Liver (tissue), 9 donors: Measurements from ENCODE around the gene ARMC9. TPM values are rescaled to one million over a fixed set of nuclear protein-coding genes. Genes with fewer than 3 reads are reported as not detected.

Source experiments
- DNase-seq: peaks from one replicate; pipeline ENCODE4 v3.0.0-alpha.2; 2017; ENCODE audit warnings: low spot score
- H3K27ac ChIP-seq, 2 donors: one replicate each; pipeline ENCODE4 v1.7.0; 2013; ENCODE audit warnings: inconsistent platforms in 2 of 2, low read length in 2 of 2, control low read depth in 1 of 2, low read depth in 1 of 2, mild to moderate bottlenecking in 1 of 2
- H3K27me3 ChIP-seq, 4 donors: one replicate each; pipeline versions ENCODE4 v1.6.1 to v1.7.0; 2013; ENCODE audit warnings: low read length in 3 of 4, inconsistent platforms in 1 of 4, mild to moderate bottlenecking in 1 of 4, moderate library complexity in 1 of 4; ENCODE audit not compliant: control insufficient read depth in 4 of 4, insufficient read depth in 4 of 4
- H3K36me3 ChIP-seq, 4 donors: one replicate each; pipeline versions ENCODE4 v1.6.1 to v1.7.0; 2013; ENCODE audit warnings: low read length in 3 of 4, mild to moderate bottlenecking in 3 of 4, low read depth in 1 of 4, moderate library complexity in 1 of 4; ENCODE audit not compliant: control insufficient read depth in 4 of 4, insufficient read depth in 3 of 4
- H3K4me1 ChIP-seq, 4 donors: one replicate each; pipeline versions ENCODE4 v1.6.1 to v1.7.0; 2013; ENCODE audit warnings: low read length in 3 of 4, mild to moderate bottlenecking in 3 of 4, moderate library complexity in 1 of 4; ENCODE audit not compliant: control insufficient read depth in 4 of 4, insufficient read depth in 4 of 4
- H3K4me3 ChIP-seq, 3 donors: one replicate each; pipeline versions ENCODE4 v1.6.1 to v1.7.0; 2013; ENCODE audit warnings: low read length in 3 of 3, control low read depth in 1 of 3, low read depth in 1 of 3, mild to moderate bottlenecking in 1 of 3
- H3K9ac ChIP-seq, 2 donors: one replicate each; pipeline ENCODE4 v1.7.0; 2013; ENCODE audit warnings: low read length in 2 of 2, mild to moderate bottlenecking in 2 of 2, moderate library complexity in 2 of 2, control low read depth in 1 of 2, low read depth in 1 of 2
- H3K9me3 ChIP-seq, 4 donors: one replicate each; pipeline versions ENCODE4 v1.6.1 to v1.7.0; 2013; ENCODE audit warnings: low read length in 3 of 4; ENCODE audit not compliant: control insufficient read depth in 4 of 4
- ATF3 ChIP-seq: IDR thresholded peaks from 2 replicates; pipeline ENCODE4 v1.6.1; 2016; ENCODE audit warnings: antibody characterized with exemption
- CTCF ChIP-seq: fragments of 150-350 bp; IDR thresholded peaks from 2 replicates; pipeline ENCODE4 v1.5.1; 2017; ENCODE audit warnings: improper control_type of control experiment, low read depth, low read length; ENCODE audit not compliant: missing input control
- EGR1 ChIP-seq, 2 donors: IDR thresholded peaks; 2 replicates each; pipeline ENCODE4 v1.6.1; 2016 to 2018; ENCODE audit warnings: antibody characterized with exemption in 2 of 2, low read depth in 2 of 2
- FOXA1 ChIP-seq: IDR thresholded peaks from 2 replicates; pipeline ENCODE4 v1.6.1; 2016; ENCODE audit warnings: antibody characterized with exemption
- FOXA2 ChIP-seq: IDR thresholded peaks from 2 replicates; pipeline ENCODE4 v1.6.1; 2016; ENCODE audit warnings: antibody characterized with exemption
- GABPA ChIP-seq, 2 donors: IDR thresholded peaks in 1 of 2; conservative IDR thresholded peaks in 1 of 2; 2 replicates each; pipeline ENCODE4 v1.6.1; 2016; ENCODE audit warnings: antibody characterized with exemption in 2 of 2, mild to moderate bottlenecking in 1 of 2, moderate library complexity in 1 of 2
- HNF4A ChIP-seq, 2 donors: conservative IDR thresholded peaks; 2 replicates each; pipeline ENCODE4 v1.6.1; 2016; ENCODE audit warnings: antibody characterized with exemption in 2 of 2, mild to moderate bottlenecking in 2 of 2
- HNF4G ChIP-seq: IDR thresholded peaks from 2 replicates; pipeline ENCODE4 v1.6.1; 2016; ENCODE audit warnings: antibody characterized with exemption
- JUND ChIP-seq, 2 donors: IDR thresholded peaks; 2 replicates each; pipeline ENCODE4 v1.6.1; 2016; ENCODE audit warnings: antibody characterized with exemption in 2 of 2
- MAX ChIP-seq: IDR thresholded peaks from 2 replicates; pipeline ENCODE4 v1.6.1; 2016; ENCODE audit warnings: antibody characterized with exemption
- NR2F2 ChIP-seq: IDR thresholded peaks from 2 replicates; pipeline ENCODE4 v1.6.1; 2016; ENCODE audit warnings: antibody characterized with exemption
- RAD21 ChIP-seq, 2 donors: IDR thresholded peaks; 2 replicates each; pipeline ENCODE4 v1.6.1; 2016; ENCODE audit warnings: antibody characterized with exemption in 2 of 2, mild to moderate bottlenecking in 2 of 2
- REST ChIP-seq: IDR thresholded peaks from 2 replicates; pipeline ENCODE4 v1.6.1; 2016; ENCODE audit warnings: antibody characterized with exemption, mild to moderate bottlenecking
- RXRA ChIP-seq, 2 donors: IDR thresholded peaks; 2 replicates each; pipeline ENCODE4 v1.6.1; 2017 to 2018; ENCODE audit warnings: antibody characterized with exemption in 2 of 2, mild to moderate bottlenecking in 1 of 2
- SP1 ChIP-seq: IDR thresholded peaks from 2 replicates; pipeline ENCODE4 v1.6.1; 2018; ENCODE audit warnings: antibody characterized with exemption, mild to moderate bottlenecking
- TAF1 ChIP-seq: conservative IDR thresholded peaks from 2 replicates; pipeline ENCODE4 v1.6.1; 2016; ENCODE audit warnings: antibody characterized with exemption, mild to moderate bottlenecking
- YY1 ChIP-seq: IDR thresholded peaks from 2 replicates; pipeline ENCODE4 v1.6.1; 2016; ENCODE audit warnings: antibody characterized with exemption, mild to moderate bottlenecking
- ZBTB33 ChIP-seq: IDR thresholded peaks from 2 replicates; pipeline ENCODE4 v1.6.1; 2016; ENCODE audit warnings: antibody characterized with exemption
- WGBS: extraction: QIAGEN DNeasy Blood & Tissue Kit; methylation state at CpG from one replicate; pipeline ENCODE4 v1.1.7; 2013; 5-methylcytosine and 5-hydroxymethylcytosine counted together
- polyA plus RNA-seq, 2 donors: library from polyadenylated mRNA; stranded (reverse) in 1 of 2; unstranded in 1 of 2; fragments of 200-250 nt in 1 of 2; fragments of >200 nt in 1 of 2; fragmentation: Nextera tagmentation in 1 of 2; extraction: Ambion mirVana in 1 of 2; gene quantifications; one replicate each; pipeline versions ENCODE4 v1.2.1 to v1.2.3, GENCODE V29; 2013 to 2015
- total RNA-seq, 2 donors: library from RNA; depleted of rRNA; stranded (reverse); fragments of >200 nt; gene quantifications; one replicate each; pipeline ENCODE4 v1.2.3, GENCODE V29; 2014
- donor health status: healthy.
- donor health status: healthy.
- donor health status: healthy.
- donor health status: healthy.
- donor health status: healthy.

Gene ARMC9
- total and polyA plus RNA-seq, 4 donors = 1.1 to 2.3 (median 1.8) TPM

- peaks cover 4 to 20% (median 9%) of the 10 kb centered on the region in 4 donors for H3K4me1 ChIP-seq
- H3K4me3 ChIP-seq = peak overlapping the region in 1 of 3 donors; percentile 24
- no peak for DNase-seq
- no peak overlapping the region for H3K9ac ChIP-seq
- TF ChIP-seq MAX = peak; percentile 49
- no peak for TF ChIP-seq FOXA1
- no peak for TF ChIP-seq ZBTB33
- peak; percentile 89 to 91 for TF ChIP-seq HNF4A (conservative IDR thresholded peaks at IDR 0.05)
- TF ChIP-seq ATF3 = no peak
- TF ChIP-seq GABPA (IDR thresholded peaks at IDR 0.05 in 1 of 2, conservative IDR thresholded peaks at IDR 0.05 in 1 of 2) = no peak
- peak; percentile 19 for TF ChIP-seq REST
- TF ChIP-seq FOXA2 = no peak
- no peak for TF ChIP-seq TAF1
- peak; percentile 72 for TF ChIP-seq SP1
- TF ChIP-seq RAD21 (IDR thresholded peaks at IDR 0.05) = peak in 1 of 2 donors; percentile 49
- TF ChIP-seq YY1 = peak; percentile 56
- TF ChIP-seq CTCF = no peak
- TF ChIP-seq JUND (IDR thresholded peaks at IDR 0.05) = peak in 1 of 2 donors; percentile 58
- peak; percentile 83 for TF ChIP-seq RXRA (IDR thresholded peaks at IDR 0.05)
- TF ChIP-seq HNF4G = peak; percentile 60
- peak; percentile 49 for TF ChIP-seq NR2F2
- TF ChIP-seq EGR1 (IDR thresholded peaks at IDR 0.05; ENCODE audit: low read depth in 2 of 2) = no peak
- WGBS = 25% methylated on average over 15 of the region's 15 CpGs
- no peak overlapping the region for H3K27ac ChIP-seq
- no peaks in the 10 kb centered on the region for H3K27me3 ChIP-seq
- H3K9me3 ChIP-seq = no peaks in the 10 kb centered on the region
- no peaks in the 10 kb centered on the region for H3K36me3 ChIP-seq
Measured at GRCh38 chr2:231413921-231414476, 215.6 kb downstream of the ARMC9 start.
